ENCODE results near the gene ANKRD6. TPM values are rescaled to one million over a fixed set of nuclear protein-coding genes. Genes with fewer than 3 reads are reported as not detected.
A peak's percentile ranks its signal among the peaks of the same experiment; 100 is the strongest.

The ANKRD6 gene
- total RNA-seq, 1 donor from 2014 or later, result 70.9 TPM

- no peak for DNase-seq (ENCODE audit: low spot score)
- Mint-ChIP-seq H3K27me3 (ENCODE audit: unreplicated experiment) (no peaks in the 10 kb centered on the region), H3K9me3 (ENCODE audit: unreplicated experiment) (no peaks in the 10 kb centered on the region), H3K27ac (ENCODE audit: unreplicated experiment) (no peak overlapping the region), H3K36me3 (ENCODE audit: low read depth, unreplicated experiment) (peaks cover 58% of the 10 kb centered on the region), H3K4me3 (ENCODE audit: unreplicated experiment) (no peak overlapping the region), H3K4me1 (ENCODE audit: unreplicated experiment) (no peaks in the 10 kb centered on the region)
- no peak for TF ChIP-seq CTCF (IDR thresholded peaks at IDR 0.05; ENCODE audit: unreplicated experiment)
These were observed 247.2 kb downstream of the ANKRD6 start for GRCh38 chr6:89680150-89680549.

GRCh38 chr6:89680551-89680950 lies 247.6 kb downstream of the ANKRD6 start:
- TF ChIP-seq CTCF (IDR thresholded peaks at IDR 0.05; ENCODE audit: unreplicated experiment), result no peak
- Mint-ChIP-seq H3K9me3 (ENCODE audit: unreplicated experiment) (no peaks in the 10 kb centered on the region), H3K27ac (ENCODE audit: unreplicated experiment) (no peak overlapping the region), H3K4me1 (ENCODE audit: unreplicated experiment) (no peaks in the 10 kb centered on the region), H3K4me3 (ENCODE audit: unreplicated experiment) (no peak overlapping the region), H3K27me3 (ENCODE audit: unreplicated experiment) (no peaks in the 10 kb centered on the region), H3K36me3 (ENCODE audit: low read depth, unreplicated experiment) (peaks cover 57% of the 10 kb centered on the region)
- DNase-seq (ENCODE audit: low spot score), result no peak

- peaks cover 1% of the 10 kb centered on the region for H3K4me1 Mint-ChIP-seq (ENCODE audit: unreplicated experiment)
- H3K27me3 Mint-ChIP-seq (ENCODE audit: unreplicated experiment), result peaks cover 3% of the 10 kb centered on the region
- no peak for DNase-seq (ENCODE audit: low spot score)
- no peak overlapping the region for H3K27ac Mint-ChIP-seq (ENCODE audit: unreplicated experiment)
- TF ChIP-seq CTCF (IDR thresholded peaks at IDR 0.05; ENCODE audit: unreplicated experiment), result no peak
- H3K4me3 Mint-ChIP-seq (ENCODE audit: unreplicated experiment), result peak overlapping the region; percentile 71
- no peaks in the 10 kb centered on the region for H3K9me3 Mint-ChIP-seq (ENCODE audit: unreplicated experiment)
- H3K36me3 Mint-ChIP-seq (ENCODE audit: low read depth, unreplicated experiment), result peaks cover 51% of the 10 kb centered on the region
These were observed 249.1 kb downstream of the ANKRD6 start for GRCh38 chr6:89681983-89682564.

GRCh38 chr6:89682991-89683390 lies 250.0 kb downstream of the ANKRD6 start:
- no peak for DNase-seq (ENCODE audit: low spot score)
- Mint-ChIP-seq H3K27me3 (ENCODE audit: unreplicated experiment) (peaks cover 3% of the 10 kb centered on the region), H3K36me3 (ENCODE audit: low read depth, unreplicated experiment) (peaks cover 55% of the 10 kb centered on the region), H3K4me1 (ENCODE audit: unreplicated experiment) (peaks cover 11% of the 10 kb centered on the region), H3K27ac (ENCODE audit: unreplicated experiment) (no peak overlapping the region), H3K4me3 (ENCODE audit: unreplicated experiment) (no peak overlapping the region), H3K9me3 (ENCODE audit: unreplicated experiment) (no peaks in the 10 kb centered on the region)
- no peak for TF ChIP-seq CTCF (IDR thresholded peaks at IDR 0.05; ENCODE audit: unreplicated experiment)

Other genes with a start within 250 kb of the ANKRD6 start
- not detected for gene GABRR1, start 215.8 kb upstream of the ANKRD6 start, total RNA-seq (ENCODE audit: unreplicated experiment)
- 0.36 TPM for gene GABRR2, start 117.9 kb upstream of the ANKRD6 start, total RNA-seq (ENCODE audit: unreplicated experiment)
- 43.7 TPM for gene UBE2J1, start 80.4 kb upstream of the ANKRD6 start, total RNA-seq (ENCODE audit: unreplicated experiment)
- gene RRAGD, start 20.9 kb upstream of the ANKRD6 start, total RNA-seq (ENCODE audit: unreplicated experiment), result 9.8 TPM
- 16.0 TPM for gene LYRM2, start 205.6 kb downstream of the ANKRD6 start, total RNA-seq (ENCODE audit: unreplicated experiment)